ENCODE results near the gene GBX1. TPM values are rescaled to one million over a fixed set of nuclear protein-coding genes. Genes with fewer than 3 reads are reported as not detected.

The GBX1 gene
- total RNA-seq, 1 experiment from 2014 or later: not detected

DNA sequence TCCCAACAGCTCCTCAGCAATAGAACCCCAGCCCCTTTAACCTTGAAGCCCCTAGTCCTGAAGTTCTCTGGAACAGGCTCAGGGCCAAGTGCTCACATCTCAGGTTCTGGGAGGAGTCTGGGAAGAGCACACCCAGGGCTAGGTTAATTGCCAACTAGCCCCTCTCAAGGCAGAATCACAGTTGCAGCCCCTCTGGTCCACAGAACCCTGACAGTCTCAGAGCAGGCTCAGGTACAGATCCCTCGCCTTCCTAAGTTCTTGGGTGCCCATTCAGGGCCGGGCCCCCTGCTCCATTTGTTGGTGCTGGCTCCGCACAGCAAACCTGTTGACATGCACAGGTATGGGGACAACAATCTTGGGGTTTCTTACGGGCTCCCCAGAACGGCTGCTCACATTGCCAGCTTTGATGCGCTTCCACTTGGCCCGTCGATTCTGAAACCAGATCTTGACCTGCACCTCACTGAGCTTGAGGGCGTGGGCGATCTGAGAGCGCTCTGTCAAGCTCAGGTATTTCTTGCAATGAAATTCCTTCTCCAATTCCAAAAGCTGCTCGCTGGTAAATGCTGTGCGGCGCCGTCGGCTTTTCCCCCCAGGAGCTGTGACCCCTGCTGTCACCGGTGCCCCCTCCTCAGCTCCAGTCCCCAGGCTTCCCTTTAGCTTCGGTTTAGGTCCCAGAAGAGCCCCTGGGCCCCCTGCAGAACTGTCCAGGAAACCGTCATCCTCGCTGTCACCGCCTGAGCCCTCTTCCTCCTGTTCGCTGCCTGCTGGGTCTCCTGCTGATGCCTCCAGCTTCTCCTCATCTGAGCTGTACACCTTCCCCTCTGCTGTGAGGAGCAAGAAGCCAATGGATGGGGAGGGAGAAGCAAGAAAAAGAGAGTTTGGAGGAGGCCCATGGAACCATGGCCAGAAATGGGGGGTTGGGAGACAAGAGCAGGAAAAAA is 18.9 kb downstream of the GBX1 start:
- whole genome bisulfite sequencing (ENCODE audit: extremely low coverage, insufficient read length, low lambda C conversion rate): no CpG with 5 or more reads among the region's 22 CpGs
- H3K23me2 ChIP-seq (ENCODE audit: insufficient read length, low read depth, low read length, poor library complexity, severe bottlenecking): no peaks in the 10 kb centered on the region
- H3K4me1 Mint-ChIP-seq: peaks cover 18 to 30% of the 10 kb centered on the region in 2 experiments

More for the DNA sequence above, 18.9 kb downstream of the GBX1 start:
- Mint-ChIP-seq H3K9me3 (no peaks in the 10 kb centered on the region), H3K27ac (no peak overlapping the region), H3K27me3 (ENCODE audit: low read depth) (peaks cover 24% of the 10 kb centered on the region), H3K36me3 (ENCODE audit: insufficient read depth in 1 of 3, low read depth in 3 of 3) (peaks cover 3 to 9% (median 7%) of the 10 kb centered on the region in 3 experiments; a peak in 6 of 7 replicates), H3K4me3 (no peak overlapping the region)
- H3K18ac ChIP-seq (ENCODE audit: insufficient read length, low read depth, low read length): no peak overlapping the region
- no peak overlapping the region for H2AFZ ChIP-seq (ENCODE audit: low read length)
- no peaks in the 10 kb centered on the region for H4K20me1 ChIP-seq (ENCODE audit: control insufficient read depth, insufficient read depth, insufficient read length)
- H3K4me2 ChIP-seq (ENCODE audit: insufficient read depth, insufficient read length, low read length): no peak overlapping the region
- no peak for DNase-seq
- TF ChIP-seq, protein P1, sequence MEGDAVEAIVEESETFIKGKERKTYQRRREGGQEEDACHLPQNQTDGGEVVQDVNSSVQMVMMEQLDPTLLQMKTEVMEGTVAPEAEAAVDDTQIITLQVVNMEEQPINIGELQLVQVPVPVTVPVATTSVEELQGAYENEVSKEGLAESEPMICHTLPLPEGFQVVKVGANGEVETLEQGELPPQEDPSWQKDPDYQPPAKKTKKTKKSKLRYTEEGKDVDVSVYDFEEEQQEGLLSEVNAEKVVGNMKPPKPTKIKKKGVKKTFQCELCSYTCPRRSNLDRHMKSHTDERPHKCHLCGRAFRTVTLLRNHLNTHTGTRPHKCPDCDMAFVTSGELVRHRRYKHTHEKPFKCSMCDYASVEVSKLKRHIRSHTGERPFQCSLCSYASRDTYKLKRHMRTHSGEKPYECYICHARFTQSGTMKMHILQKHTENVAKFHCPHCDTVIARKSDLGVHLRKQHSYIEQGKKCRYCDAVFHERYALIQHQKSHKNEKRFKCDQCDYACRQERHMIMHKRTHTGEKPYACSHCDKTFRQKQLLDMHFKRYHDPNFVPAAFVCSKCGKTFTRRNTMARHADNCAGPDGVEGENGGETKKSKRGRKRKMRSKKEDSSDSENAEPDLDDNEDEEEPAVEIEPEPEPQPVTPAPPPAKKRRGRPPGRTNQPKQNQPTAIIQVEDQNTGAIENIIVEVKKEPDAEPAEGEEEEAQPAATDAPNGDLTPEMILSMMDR (conservative IDR thresholded peaks at IDR 0.05): no peak
- no peaks in the 10 kb centered on the region for H3K79me1 ChIP-seq (ENCODE audit: insufficient read depth, low read depth, low read length, poor library complexity, severe bottlenecking)
- no peak overlapping the region for H3T11ph ChIP-seq (ENCODE audit: low read length)
- H2AK5ac ChIP-seq (ENCODE audit: insufficient read length, low read length): no peak overlapping the region
- no peak overlapping the region for H2BK5ac ChIP-seq (ENCODE audit: insufficient read length, low read length)
- no peak overlapping the region for H3K9ac ChIP-seq (ENCODE audit: extremely low read depth, insufficient read length, low read length)
- H3K56ac ChIP-seq (ENCODE audit: insufficient read length, low read depth, low read length): no peak overlapping the region
- no peaks in the 10 kb centered on the region for H3K4me1 ChIP-seq (ENCODE audit: insufficient read depth, low read length)
- H4K8ac ChIP-seq (replicated peaks; ENCODE audit: insufficient read length, low read depth, low read length): no peak overlapping the region
- H3K4ac ChIP-seq (ENCODE audit: low read depth, low read length): no peak overlapping the region
- H2BK12ac ChIP-seq (ENCODE audit: insufficient read length, low read depth, low read length): no peak overlapping the region
- no peak overlapping the region for H3K27ac ChIP-seq (ENCODE audit: insufficient read length, low read depth, low read length)
- H4K5ac ChIP-seq (ENCODE audit: insufficient read length, low read depth, low read length): no peak overlapping the region
- no peak overlapping the region for H2BK15ac ChIP-seq (ENCODE audit: low read depth, low read length)
- H3K9me3 ChIP-seq (ENCODE audit: control insufficient read depth, low read depth, low read length): no peaks in the 10 kb centered on the region
- H3K27me3 ChIP-seq (ENCODE audit: insufficient read depth, low read length): no peaks in the 10 kb centered on the region; the same call in 1 of the 2 replicates
- no peak overlapping the region for H2BK120ac ChIP-seq (ENCODE audit: low read depth, low read length, poor library complexity, severe bottlenecking)
- no peaks in the 10 kb centered on the region for H3K79me2 ChIP-seq (ENCODE audit: insufficient read depth, low read length)
- no peak overlapping the region for H4K91ac ChIP-seq (ENCODE audit: insufficient read length, low read depth, low read length)
- no peak overlapping the region; the same call in 1 of the 2 replicates for H3K14ac ChIP-seq (ENCODE audit: insufficient read depth, low read length)
- H3K23ac ChIP-seq (ENCODE audit: insufficient read length, low read depth, low read length): no peak overlapping the region
- H2BK20ac ChIP-seq (ENCODE audit: low read depth, low read length, poor library complexity, severe bottlenecking): no peak overlapping the region
